Heart left ventricle (tissue), 13 donors: ENCODE results near the gene KIRREL1.

Experiments used
- POLR2A ChIP-seq, 2 donors: fragments of 450-650 bp; IDR thresholded peaks; one replicate each; pipeline ENCODE4 v1.6.1; 2017; ENCODE audit warnings: antibody characterized with exemption in 2 of 2, mild to moderate bottlenecking in 2 of 2, moderate library complexity in 2 of 2
- TF ChIP-seq, protein P1 (sequence below), 12 donors: fragments of 200-600 bp; sonication (generic) in 4 of 12; IDR thresholded peaks; one replicate each; pipeline versions ENCODE4 v1.5.0 to v1.8.0; 2018 to 2022; ENCODE audit warnings: antibody characterized with exemption in 12 of 12, mild to moderate bottlenecking in 5 of 12
- donor health status: ischemic (EF 13 %, LVEDD 7.1; RV severe dilation, severe dysfunction).
- donor health status: DM: no; HTN: yes; CAD: no.
- donor health status: DM: no; HTN: no; CAD: no.
- donor health status: ischemic (EF 25% LVEDD 6.9; RV normal size, moderate dysfunction).
- donor health status: ischemic (EF 25% LVEDD 5.7; RV mildly dilated, moderate dysfunction).
- donor health status: ischemic (EF 35%, LVEDD 5.7; RV mildly dilated, moderate dysfunction).
- donor health status: nonischemic (EF 11% LVEDD 7.7; RV severe dilation, severe dysfunction).
- donor health status: DM: yes; HTN: yes; CAD: no.
- donor health status: PGD.
- donor health status: ischemic (EF 29% LVEDD 5.4; RV normal size, mild dysfunction).
- donor health status: nonischemic (EF 23%, LVEDD 6.1; RV moderate dilation, normal function).

DNA sequence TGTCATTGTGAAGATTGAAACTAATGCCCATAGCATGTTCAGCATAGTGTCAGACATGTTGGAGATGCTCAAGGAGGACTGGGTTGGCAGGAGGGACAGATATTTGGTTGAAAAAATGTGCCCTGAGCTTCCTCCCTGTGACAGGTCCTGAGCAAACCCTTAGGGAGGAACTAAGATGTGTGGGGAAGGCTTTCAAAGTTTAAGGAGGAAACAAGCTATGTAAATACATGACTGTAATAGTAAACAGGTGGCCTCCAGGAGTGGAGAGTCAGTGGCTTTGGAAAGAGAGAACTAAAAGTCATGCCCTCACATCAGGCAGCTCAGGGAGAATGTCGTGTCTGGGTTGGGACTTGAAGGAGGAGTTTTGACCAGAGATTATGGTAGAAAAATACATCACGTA is 9.7 kb upstream of the KIRREL1 start:
- TF ChIP-seq, protein P1, sequence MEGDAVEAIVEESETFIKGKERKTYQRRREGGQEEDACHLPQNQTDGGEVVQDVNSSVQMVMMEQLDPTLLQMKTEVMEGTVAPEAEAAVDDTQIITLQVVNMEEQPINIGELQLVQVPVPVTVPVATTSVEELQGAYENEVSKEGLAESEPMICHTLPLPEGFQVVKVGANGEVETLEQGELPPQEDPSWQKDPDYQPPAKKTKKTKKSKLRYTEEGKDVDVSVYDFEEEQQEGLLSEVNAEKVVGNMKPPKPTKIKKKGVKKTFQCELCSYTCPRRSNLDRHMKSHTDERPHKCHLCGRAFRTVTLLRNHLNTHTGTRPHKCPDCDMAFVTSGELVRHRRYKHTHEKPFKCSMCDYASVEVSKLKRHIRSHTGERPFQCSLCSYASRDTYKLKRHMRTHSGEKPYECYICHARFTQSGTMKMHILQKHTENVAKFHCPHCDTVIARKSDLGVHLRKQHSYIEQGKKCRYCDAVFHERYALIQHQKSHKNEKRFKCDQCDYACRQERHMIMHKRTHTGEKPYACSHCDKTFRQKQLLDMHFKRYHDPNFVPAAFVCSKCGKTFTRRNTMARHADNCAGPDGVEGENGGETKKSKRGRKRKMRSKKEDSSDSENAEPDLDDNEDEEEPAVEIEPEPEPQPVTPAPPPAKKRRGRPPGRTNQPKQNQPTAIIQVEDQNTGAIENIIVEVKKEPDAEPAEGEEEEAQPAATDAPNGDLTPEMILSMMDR (IDR thresholded peaks at IDR 0.05), result no peak
- TF ChIP-seq POLR2A (IDR thresholded peaks at IDR 0.05), result no peak
